ENCODE results near the gene DHX16.

The DHX16 gene

GRCh38 chr6:30645989-30646388 is 26.8 kb downstream of the DHX16 start:
- 84% methylated on average over 1 of the region's 1 CpG for WGBS
- peak overlapping the region; percentile 16; the same call in 1 of the 2 replicates for H3K27ac ChIP-seq (ENCODE audit: low read depth, low read length)
- H3K27me3 ChIP-seq (ENCODE audit: insufficient read depth, low read length): no peaks in the 10 kb centered on the region
- H3K4me3 ChIP-seq (ENCODE audit: low read length): peak overlapping the region; percentile 100
- peak overlapping the region; percentile 30; the same call in 1 of the 2 replicates for H3K9ac ChIP-seq (ENCODE audit: low read depth, low read length)
- H3K9me3 ChIP-seq (ENCODE audit: insufficient read depth, low read depth, low read length): no peaks in the 10 kb centered on the region
- peaks cover 38% of the 10 kb centered on the region for H3K36me3 ChIP-seq (ENCODE audit: insufficient read depth, low read length)
- peaks cover 6% of the 10 kb centered on the region for H3K4me1 ChIP-seq (ENCODE audit: insufficient read depth, low read length)

GRCh38 chr6:30644769-30645168 is 28.0 kb downstream of the DHX16 start:
- no peaks in the 10 kb centered on the region for H3K27me3 ChIP-seq (ENCODE audit: insufficient read depth, low read length)
- peaks cover 6% of the 10 kb centered on the region for H3K4me1 ChIP-seq (ENCODE audit: insufficient read depth, low read length)
- H3K9ac ChIP-seq (ENCODE audit: low read depth, low read length): no peak overlapping the region
- peaks cover 46% of the 10 kb centered on the region for H3K36me3 ChIP-seq (ENCODE audit: insufficient read depth, low read length)
- no peak overlapping the region for H3K4me3 ChIP-seq (ENCODE audit: low read length)
- H3K27ac ChIP-seq (ENCODE audit: low read depth, low read length): no peak overlapping the region
- 89% methylated on average over 5 of the region's 5 CpGs for WGBS
- no peaks in the 10 kb centered on the region for H3K9me3 ChIP-seq (ENCODE audit: insufficient read depth, low read depth, low read length)

- H3K36me3 ChIP-seq (ENCODE audit: insufficient read depth, low read length): peaks cover 52% of the 10 kb centered on the region
Measured at GRCh38 chr6:30643656-30644055, 29.1 kb downstream of the DHX16 start.

DNA sequence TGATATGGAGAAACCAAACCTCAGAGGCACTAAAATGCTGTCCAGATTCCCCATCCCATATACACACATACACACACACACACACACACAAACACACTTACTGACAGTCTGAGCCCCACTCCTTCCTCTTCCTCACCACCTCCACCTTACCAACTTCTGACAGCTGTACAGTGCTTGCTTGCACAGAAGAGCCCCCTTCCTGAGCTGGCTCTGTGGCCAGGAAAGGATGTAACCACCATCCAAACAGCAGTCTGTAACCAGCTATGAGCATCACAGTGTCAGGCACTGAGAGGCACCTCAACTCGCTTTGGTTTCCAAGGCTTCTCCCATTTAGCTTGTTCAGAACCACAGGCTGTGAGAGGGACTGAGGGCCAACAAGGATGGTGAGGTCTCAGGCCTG is 31.8 kb downstream of the DHX16 start:
- Histone ChIP-seq H3K4me3 (ENCODE audit: low read length) (no peak overlapping the region), H3K4me1 (ENCODE audit: insufficient read depth, low read length) (peaks cover 2% of the 10 kb centered on the region), H3K36me3 (ENCODE audit: insufficient read depth, low read length) (peaks cover 58% of the 10 kb centered on the region), H3K9me3 (ENCODE audit: insufficient read depth, low read depth, low read length) (no peaks in the 10 kb centered on the region), H3K27me3 (ENCODE audit: insufficient read depth, low read length) (no peaks in the 10 kb centered on the region), H3K9ac (ENCODE audit: low read depth, low read length) (no peak overlapping the region), H3K27ac (ENCODE audit: low read depth, low read length) (no peak overlapping the region)
- 100% methylated on average over 1 of the region's 1 CpG for WGBS

More at GRCh38 chr6:30643656-30644055, 29.1 kb downstream of the DHX16 start:
- H3K27me3 ChIP-seq (ENCODE audit: insufficient read depth, low read length): no peaks in the 10 kb centered on the region
- no peaks in the 10 kb centered on the region for H3K9me3 ChIP-seq (ENCODE audit: insufficient read depth, low read depth, low read length)
- H3K9ac ChIP-seq (ENCODE audit: low read depth, low read length): no peak overlapping the region
- no peak overlapping the region for H3K4me3 ChIP-seq (ENCODE audit: low read length)
- 97% methylated on average over 2 of the region's 2 CpGs for WGBS
- no peak overlapping the region for H3K27ac ChIP-seq (ENCODE audit: low read depth, low read length)
- H3K4me1 ChIP-seq (ENCODE audit: insufficient read depth, low read length): peaks cover 6% of the 10 kb centered on the region

DNA sequence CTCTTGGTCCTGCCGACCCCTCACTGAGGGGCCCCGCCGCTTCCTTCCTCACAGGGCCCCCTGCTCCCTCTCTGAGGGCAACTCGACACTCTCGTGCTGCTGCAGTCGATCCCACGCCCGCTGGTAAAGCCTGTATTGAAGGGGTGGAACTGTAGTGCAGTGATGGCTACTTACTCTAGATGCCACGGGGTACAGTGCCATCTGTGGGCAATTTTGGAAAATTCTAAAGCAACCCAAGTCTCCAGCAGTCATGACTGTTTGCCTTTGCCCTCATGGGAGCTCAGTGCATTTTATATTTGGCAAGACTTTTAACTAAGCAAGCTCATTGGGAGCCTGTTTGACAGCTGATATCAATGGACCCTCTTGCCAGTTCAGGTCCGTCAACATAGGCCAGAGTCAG is 32.3 kb downstream of the DHX16 start:
- no peaks in the 10 kb centered on the region for H3K9me3 ChIP-seq (ENCODE audit: insufficient read depth, low read depth, low read length)
- no peaks in the 10 kb centered on the region for H3K27me3 ChIP-seq (ENCODE audit: insufficient read depth, low read length)
- H3K27ac ChIP-seq (ENCODE audit: low read depth, low read length): no peak overlapping the region
- no peaks in the 10 kb centered on the region for H3K4me1 ChIP-seq (ENCODE audit: insufficient read depth, low read length)
- H3K4me3 ChIP-seq (ENCODE audit: low read length): no peak overlapping the region
- H3K36me3 ChIP-seq (ENCODE audit: insufficient read depth, low read length): peaks cover 60% of the 10 kb centered on the region
- WGBS: 94% methylated on average over 10 of the region's 10 CpGs
- H3K9ac ChIP-seq (ENCODE audit: low read depth, low read length): no peak overlapping the region

DNA sequence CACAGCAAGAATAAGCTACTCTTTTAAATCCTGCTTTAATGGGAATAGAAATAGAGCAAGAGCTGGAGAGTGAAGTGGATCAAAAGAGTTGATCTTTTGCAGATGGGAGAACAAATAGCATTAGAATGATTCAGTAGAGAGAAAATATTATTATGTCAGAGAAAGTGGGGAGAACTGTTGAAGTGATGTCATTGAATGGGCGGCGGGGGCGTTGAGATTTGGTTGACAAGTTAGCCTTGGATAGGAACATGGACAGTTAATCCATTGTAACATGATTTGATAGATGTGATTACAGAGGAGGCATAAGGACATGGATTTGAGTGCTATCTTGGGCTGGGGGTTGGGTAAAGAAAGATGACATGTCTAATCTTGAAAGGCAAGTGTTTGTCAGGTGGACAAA is 37.0 kb downstream of the DHX16 start:
- 94% methylated on average over 3 of the region's 3 CpGs for WGBS
- Histone ChIP-seq H3K36me3 (ENCODE audit: insufficient read depth, low read length) (peaks cover 56% of the 10 kb centered on the region), H3K9me3 (ENCODE audit: insufficient read depth, low read depth, low read length) (no peaks in the 10 kb centered on the region), H3K4me3 (ENCODE audit: low read length) (no peak overlapping the region), H3K4me1 (ENCODE audit: insufficient read depth, low read length) (no peaks in the 10 kb centered on the region), H3K27me3 (ENCODE audit: insufficient read depth, low read length) (no peaks in the 10 kb centered on the region), H3K27ac (ENCODE audit: low read depth, low read length) (no peak overlapping the region), H3K9ac (ENCODE audit: low read depth, low read length) (no peak overlapping the region)

- Histone ChIP-seq H3K4me1 (ENCODE audit: insufficient read depth, low read length) (peaks cover 4% of the 10 kb centered on the region; the same call in 1 of the 2 replicates), H3K36me3 (ENCODE audit: insufficient read depth, low read length) (peaks cover 80% of the 10 kb centered on the region), H3K4me3 (ENCODE audit: low read length) (peak within 1 kb of the TSS; percentile 82), H3K9ac (ENCODE audit: low read depth, low read length) (peak within 1 kb of the TSS; percentile 86), H3K9me3 (ENCODE audit: insufficient read depth, low read depth, low read length) (no peaks in the 10 kb centered on the region), H3K27ac (ENCODE audit: low read depth, low read length) (peak within 1 kb of the TSS; percentile 75), H3K27me3 (ENCODE audit: insufficient read depth, low read length) (no peaks in the 10 kb centered on the region)
- 7% methylated on average over 36 of the region's 36 CpGs for whole genome bisulfite sequencing
Measured at GRCh38 chr6:30626484-30627366, 46.1 kb downstream of the DHX16 start, which contains the start of gene ATAT1. TSS of gene ATAT1 (plus strand) at chr6:30626874.

DNA sequence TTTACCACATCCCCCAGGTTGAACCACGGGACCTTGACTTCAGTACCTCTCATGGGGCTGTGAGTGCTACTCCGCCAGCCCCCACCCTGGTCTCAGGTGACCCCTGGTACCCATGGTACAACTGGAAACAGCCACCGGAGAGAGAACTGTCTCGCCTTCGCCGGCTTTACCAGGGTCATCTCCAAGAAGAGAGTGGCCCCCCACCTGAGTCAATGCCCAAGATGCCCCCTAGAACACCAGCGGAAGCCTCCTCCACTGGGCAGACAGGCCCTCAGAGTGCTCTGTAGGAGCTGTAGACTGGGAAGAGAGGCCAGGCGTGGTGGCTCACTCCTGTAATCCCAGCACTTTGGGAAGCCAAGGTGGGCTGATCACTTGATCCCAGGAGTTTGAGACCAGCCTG is 47.3 kb downstream of the DHX16 start:
- H3K4me1 ChIP-seq (ENCODE audit: insufficient read depth, low read length): peaks cover 4% of the 10 kb centered on the region; the same call in 1 of the 2 replicates
- H3K27me3 ChIP-seq (ENCODE audit: insufficient read depth, low read length): no peaks in the 10 kb centered on the region
- H3K36me3 ChIP-seq (ENCODE audit: insufficient read depth, low read length): peaks cover 80% of the 10 kb centered on the region
- H3K4me3 ChIP-seq (ENCODE audit: low read length): no peak overlapping the region
- no peaks in the 10 kb centered on the region for H3K9me3 ChIP-seq (ENCODE audit: insufficient read depth, low read depth, low read length)
- H3K9ac ChIP-seq (ENCODE audit: low read depth, low read length): no peak overlapping the region
- WGBS: 95% methylated on average over 8 of the region's 8 CpGs
- H3K27ac ChIP-seq (ENCODE audit: low read depth, low read length): no peak overlapping the region

- Histone ChIP-seq H3K36me3 (ENCODE audit: insufficient read depth, low read length) (peaks cover 63% of the 10 kb centered on the region), H3K4me3 (ENCODE audit: low read length) (no peak overlapping the region), H3K27me3 (ENCODE audit: insufficient read depth, low read length) (no peaks in the 10 kb centered on the region), H3K27ac (ENCODE audit: low read depth, low read length) (no peak overlapping the region), H3K4me1 (ENCODE audit: insufficient read depth, low read length) (peaks cover 5% of the 10 kb centered on the region), H3K9me3 (ENCODE audit: insufficient read depth, low read depth, low read length) (no peaks in the 10 kb centered on the region), H3K9ac (ENCODE audit: low read depth, low read length) (no peak overlapping the region)
- 98% methylated on average over 11 of the region's 11 CpGs for WGBS
Measured at GRCh38 chr6:30619561-30619960, 53.2 kb downstream of the DHX16 start.

DNA sequence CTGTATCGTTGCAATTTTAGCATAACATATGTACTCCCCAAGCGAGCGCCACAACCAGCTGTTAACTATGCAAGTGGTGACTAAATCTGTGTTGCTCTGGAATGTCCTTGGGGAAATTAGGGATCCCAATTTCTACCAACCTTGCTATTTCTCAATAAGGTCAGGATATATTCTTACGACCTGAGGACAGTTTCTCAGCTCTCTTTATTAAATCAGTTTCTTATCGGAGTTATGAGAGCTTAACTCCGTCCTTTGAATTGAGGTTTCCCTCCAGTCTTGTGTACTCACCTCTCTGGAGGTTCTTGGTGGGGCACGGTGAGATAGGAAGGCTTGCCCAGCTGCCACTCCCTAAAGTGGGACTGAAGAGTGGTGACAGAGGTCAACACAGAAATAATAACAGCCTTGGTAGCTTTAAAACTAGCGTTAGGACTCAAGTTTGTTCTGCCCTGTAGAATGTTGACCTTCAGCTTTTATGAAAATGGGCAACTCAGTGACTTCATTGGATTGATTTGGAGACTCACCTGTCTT is 54.5 kb downstream of the DHX16 start:
- H3K27ac ChIP-seq (ENCODE audit: low read depth, low read length): peak overlapping the region; percentile 92
- peaks cover 62% of the 10 kb centered on the region for H3K36me3 ChIP-seq (ENCODE audit: insufficient read depth, low read length)

DNA sequence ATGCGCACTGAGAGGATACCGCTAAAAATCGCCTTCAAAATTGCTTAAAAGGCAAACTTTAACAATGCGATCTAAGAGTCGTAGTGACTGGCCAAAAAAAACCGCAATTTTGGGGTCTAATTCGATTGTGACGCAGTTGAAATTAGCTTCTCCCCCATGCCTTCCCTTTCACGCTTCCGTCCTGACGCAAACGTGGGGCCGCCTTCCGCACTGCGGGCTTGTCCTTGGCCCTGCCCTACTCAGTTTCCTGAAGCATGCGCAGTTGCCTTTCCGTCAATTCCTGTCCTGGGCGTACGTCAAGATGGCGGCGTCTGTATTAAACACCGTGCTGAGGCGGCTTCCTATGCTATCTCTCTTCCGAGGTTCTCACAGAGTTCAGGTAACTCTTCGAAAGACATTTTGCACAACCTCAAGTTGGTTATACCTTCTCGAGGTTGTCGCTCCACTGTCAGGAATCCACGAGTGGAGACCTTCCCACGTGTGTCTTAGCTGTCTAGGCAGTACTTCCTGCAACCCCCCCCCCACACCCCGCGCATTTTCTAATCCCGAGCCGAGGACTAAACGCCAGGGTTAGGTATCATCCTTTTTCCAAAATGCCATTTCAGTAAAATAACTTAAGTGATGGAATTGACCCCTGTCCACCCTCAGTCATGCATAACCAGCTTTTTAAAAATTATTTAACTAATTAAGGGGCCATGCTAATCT is 55.1 kb downstream of the DHX16 start, which contains the start of gene MRPS18B:
MRPS18B (plus strand) TSS at position 276 of the 705 bp plus-strand sequence; CDS start at position 302, 26 bp downstream.
- peaks cover 56% of the 10 kb centered on the region for H3K36me3 ChIP-seq (ENCODE audit: insufficient read depth, low read length)
- WGBS: under 1% methylated on average over 34 of the region's 34 CpGs
- peak within 1 kb of the TSS; percentile 100 for H3K9ac ChIP-seq (ENCODE audit: low read depth, low read length)

More for the DNA sequence above, 54.5 kb downstream of the DHX16 start:
- Histone ChIP-seq H3K4me1 (ENCODE audit: insufficient read depth, low read length) (peaks cover 18% of the 10 kb centered on the region), H3K4me3 (ENCODE audit: low read length) (peak overlapping the region; percentile 94), H3K9ac (ENCODE audit: low read depth, low read length) (peak overlapping the region; percentile 100), H3K27me3 (ENCODE audit: insufficient read depth, low read length) (no peaks in the 10 kb centered on the region), H3K9me3 (ENCODE audit: insufficient read depth, low read depth, low read length) (no peaks in the 10 kb centered on the region)
- 36% methylated on average over 8 of the region's 8 CpGs for WGBS

More for the DNA sequence above, 55.1 kb downstream of the DHX16 start, which contains the start of gene MRPS18B:
- Histone ChIP-seq H3K27ac (ENCODE audit: low read depth, low read length) (peak within 1 kb of the TSS; percentile 94), H3K9me3 (ENCODE audit: insufficient read depth, low read depth, low read length) (no peaks in the 10 kb centered on the region), H3K4me3 (ENCODE audit: low read length) (peak within 1 kb of the TSS; percentile 94), H3K27me3 (ENCODE audit: insufficient read depth, low read length) (no peaks in the 10 kb centered on the region), H3K4me1 (ENCODE audit: insufficient read depth, low read length) (peaks cover 18% of the 10 kb centered on the region)
